SJCRH30 (cell line): ENCODE measurements around the gene B3GALNT1. TPM values are rescaled to one million over a fixed set of nuclear protein-coding genes. Genes with fewer than 3 reads are reported as not detected.
A peak's percentile ranks its signal among the peaks of the same experiment; 100 is the strongest.

Source experiments
- DNase-seq, 2 experiments: peaks; one replicate each; pipeline ENCODE4 v3.0.0-alpha.2; 2015 to 2020
- H3K27ac ChIP-seq: fragments of 250-450 bp; sonication (Bioruptor Pico); 2 replicates; pipeline ENCODE4 v1.5.1; 2020; ENCODE audit warnings: mild to moderate bottlenecking, moderate library complexity
- H3K27me3 ChIP-seq: fragments of 250-450 bp; sonication (Bioruptor Pico); 2 replicates; pipeline ENCODE4 v1.5.1; 2020; ENCODE audit warnings: mild to moderate bottlenecking, moderate library complexity
- H3K36me3 ChIP-seq: fragments of 250-450 bp; sonication (Bioruptor Pico); 2 replicates; pipeline ENCODE4 v1.5.1; 2020; ENCODE audit warnings: mild to moderate bottlenecking, moderate library complexity
- H3K4me1 ChIP-seq: fragments of 250-450 bp; sonication (Bioruptor Pico); 2 replicates; pipeline ENCODE4 v1.5.1; 2020; ENCODE audit warnings: mild to moderate bottlenecking, moderate library complexity
- H3K4me3 ChIP-seq: fragments of 250-450 bp; sonication (Bioruptor Pico); 2 replicates; pipeline ENCODE4 v1.5.1; 2020; ENCODE audit warnings: mild to moderate bottlenecking, moderate library complexity
- H3K9me3 ChIP-seq: fragments of 250-450 bp; sonication (Bioruptor Pico); replicated peaks from 2 replicates; pipeline ENCODE4 v1.5.1; 2020; ENCODE audit warnings: mild to moderate bottlenecking, moderate library complexity
- total RNA-seq: library from RNA; depleted of rRNA; stranded (reverse); fragments of >200 nt; shearing (Covaris generic); gene quantifications from 2 replicates; pipeline ENCODE4 v1.2.3, GENCODE V29; 2014; rRNA removed

Gene B3GALNT1, protein sequence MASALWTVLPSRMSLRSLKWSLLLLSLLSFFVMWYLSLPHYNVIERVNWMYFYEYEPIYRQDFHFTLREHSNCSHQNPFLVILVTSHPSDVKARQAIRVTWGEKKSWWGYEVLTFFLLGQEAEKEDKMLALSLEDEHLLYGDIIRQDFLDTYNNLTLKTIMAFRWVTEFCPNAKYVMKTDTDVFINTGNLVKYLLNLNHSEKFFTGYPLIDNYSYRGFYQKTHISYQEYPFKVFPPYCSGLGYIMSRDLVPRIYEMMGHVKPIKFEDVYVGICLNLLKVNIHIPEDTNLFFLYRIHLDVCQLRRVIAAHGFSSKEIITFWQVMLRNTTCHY
- total RNA-seq: not detected in 2 replicates

DNA sequence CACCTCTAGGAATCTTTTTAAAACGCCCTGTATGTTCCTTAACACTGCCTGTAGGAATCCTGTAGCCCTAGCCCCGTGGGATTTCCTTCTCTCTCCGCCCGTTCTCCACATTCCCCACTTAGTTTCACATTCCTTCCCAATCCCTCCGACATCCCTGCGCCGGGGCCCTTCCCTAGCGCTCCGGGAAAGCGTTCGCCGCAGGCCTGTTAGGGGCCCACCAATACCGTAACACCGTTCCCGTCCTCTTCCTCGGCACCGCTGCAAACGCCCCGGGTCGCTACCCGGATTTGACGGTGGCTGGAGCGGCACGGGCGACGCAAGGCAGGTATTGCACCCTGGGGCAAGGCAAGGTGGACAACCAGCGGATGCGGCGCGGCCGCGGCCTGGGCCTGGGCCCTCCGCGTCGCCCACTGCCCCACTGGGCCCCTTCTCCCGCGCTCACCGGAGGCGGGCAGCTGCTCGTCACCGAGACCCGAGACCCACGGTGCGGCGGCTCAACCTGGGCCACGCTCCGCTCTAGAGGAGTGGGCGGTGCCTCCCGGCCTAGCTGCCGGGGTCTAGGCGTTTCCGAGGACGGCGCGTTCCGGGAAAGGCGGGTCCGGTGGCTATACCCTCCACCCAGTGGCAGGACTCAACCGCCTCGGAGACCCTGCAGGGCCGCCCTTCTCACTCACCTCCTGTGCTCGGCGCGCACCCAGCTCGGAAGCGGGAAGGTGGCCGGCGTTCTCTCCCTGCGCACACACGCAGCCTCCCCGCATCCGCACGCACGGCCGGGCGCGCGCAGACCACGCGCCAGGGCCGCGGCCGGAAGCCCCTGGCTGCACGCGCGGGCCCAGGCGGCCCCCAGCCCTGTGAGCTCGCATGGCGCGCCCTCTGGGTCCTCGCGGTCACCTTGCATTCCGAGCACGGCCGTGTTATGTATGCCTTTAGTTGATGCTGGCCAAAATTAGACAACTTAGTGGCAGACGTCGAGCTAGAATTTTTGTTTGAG, at the start of gene B3GALNT1:
TSS of gene B3GALNT1 (minus strand) at position 789 of the 991 bp plus-strand sequence. CDS start 18,595 bp downstream, outside the sequence.
- no peaks in the 10 kb centered on the region for H3K9me3 ChIP-seq
- no peaks in the 10 kb centered on the region for H3K36me3 ChIP-seq
- H3K27me3 ChIP-seq: no peaks in the 10 kb centered on the region
- H3K27ac ChIP-seq: no peak within 1 kb of the TSS
- DNase-seq: no peak
- no peak within 1 kb of the TSS for H3K4me3 ChIP-seq
- H3K4me1 ChIP-seq: no peaks in the 10 kb centered on the region

DNA sequence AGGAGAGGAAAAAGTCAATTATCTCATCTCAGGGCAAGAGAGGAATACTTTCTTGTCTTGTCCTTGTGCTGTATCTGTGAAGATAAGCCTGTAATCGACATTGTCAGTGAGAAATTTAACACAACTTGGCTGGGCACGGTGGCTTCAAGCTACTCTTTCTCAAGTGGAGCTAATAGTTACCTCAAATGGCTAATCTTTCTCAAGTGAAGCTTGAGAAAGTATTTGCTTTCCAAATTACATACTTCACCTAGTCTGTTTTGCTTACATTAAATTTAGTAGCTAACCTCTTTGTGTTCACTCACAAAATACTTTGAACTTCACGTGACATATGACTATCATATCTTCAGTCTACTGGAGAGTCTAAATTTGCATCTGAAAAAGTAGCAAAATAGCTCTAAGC, 48.3 kb upstream of the B3GALNT1 start:
- Histone ChIP-seq H3K27ac (no peak overlapping the region), H3K4me1 (no peaks in the 10 kb centered on the region), H3K27me3 (no peaks in the 10 kb centered on the region), H3K4me3 (no peak overlapping the region), H3K9me3 (no peaks in the 10 kb centered on the region), H3K36me3 (no peaks in the 10 kb centered on the region)
- no peak for DNase-seq

- H3K9me3 ChIP-seq: no peaks in the 10 kb centered on the region
- H3K27ac ChIP-seq: no peak overlapping the region
- no peaks in the 10 kb centered on the region for H3K36me3 ChIP-seq
- H3K4me3 ChIP-seq: no peak overlapping the region
- H3K4me1 ChIP-seq: no peaks in the 10 kb centered on the region
- DNase-seq: no peak
- no peaks in the 10 kb centered on the region for H3K27me3 ChIP-seq
These were observed 44.9 kb upstream of the B3GALNT1 start for GRCh38 chr3:161150001-161150525.

DNA sequence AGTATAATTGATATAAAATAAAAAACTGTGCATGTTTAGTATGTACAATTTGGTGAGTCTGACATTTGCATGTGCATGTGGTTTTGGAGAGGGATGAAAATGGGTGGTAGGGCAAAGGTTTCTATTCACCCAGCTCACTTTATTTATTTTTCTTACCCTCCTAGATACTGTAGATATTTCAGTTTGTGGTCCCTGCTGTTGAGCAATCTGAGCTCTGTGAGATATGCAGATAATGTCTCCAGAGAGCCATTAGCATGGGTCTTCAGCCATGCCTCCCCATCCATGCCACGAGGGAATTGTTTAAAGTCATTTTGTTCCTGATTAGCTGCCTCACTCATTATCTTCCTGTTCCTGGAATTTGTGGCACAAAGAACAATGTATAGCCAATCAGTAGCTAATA, 44.4 kb upstream of the B3GALNT1 start:
- DNase-seq: peak in 1 of 2 experiments; percentile 13
- H3K27ac ChIP-seq: no peak overlapping the region

DNA sequence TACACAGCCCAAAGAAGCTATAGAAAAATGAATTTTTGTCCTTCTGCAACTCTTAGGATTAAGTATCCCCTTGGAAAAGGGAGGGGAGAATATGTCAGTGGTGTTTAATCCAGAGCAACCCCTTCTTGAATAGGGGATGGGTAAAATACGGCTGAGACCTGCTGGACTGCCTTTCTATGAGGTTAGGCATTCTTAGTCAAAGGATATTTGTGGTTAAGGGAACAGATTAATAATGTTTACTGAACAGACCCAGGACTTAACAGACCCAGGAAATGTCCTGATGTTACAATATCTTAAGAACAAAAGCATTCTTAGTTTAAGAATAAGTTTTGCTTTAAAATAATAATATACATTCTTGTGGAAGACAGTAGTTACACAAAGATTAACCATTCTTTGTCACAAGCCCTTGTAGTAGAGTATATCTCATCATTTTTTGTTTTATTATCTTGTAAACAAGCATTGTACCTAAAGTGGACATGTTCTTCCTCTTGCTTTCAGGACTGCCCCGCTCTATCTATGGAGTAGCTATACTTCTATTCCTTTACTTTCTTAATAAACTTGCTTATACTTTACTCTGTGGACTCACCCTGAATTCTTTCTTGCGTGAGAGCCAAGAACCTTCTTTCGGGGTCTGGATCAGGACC, 43.8 kb upstream of the B3GALNT1 start:
- no peaks in the 10 kb centered on the region for H3K36me3 ChIP-seq
- no peaks in the 10 kb centered on the region for H3K4me1 ChIP-seq
- no peaks in the 10 kb centered on the region for H3K9me3 ChIP-seq
- H3K4me3 ChIP-seq: no peak overlapping the region
- DNase-seq: no peak
- H3K27ac ChIP-seq: no peak overlapping the region
- no peaks in the 10 kb centered on the region for H3K27me3 ChIP-seq

More for the DNA sequence above, 44.4 kb upstream of the B3GALNT1 start:
- Histone ChIP-seq H3K4me3 (no peak overlapping the region), H3K36me3 (no peaks in the 10 kb centered on the region), H3K4me1 (no peaks in the 10 kb centered on the region), H3K9me3 (no peaks in the 10 kb centered on the region), H3K27me3 (no peaks in the 10 kb centered on the region)

GRCh38 chr3:161142486-161142885, 37.3 kb upstream of the B3GALNT1 start:
- H3K4me1 ChIP-seq: no peaks in the 10 kb centered on the region
- no peak overlapping the region for H3K4me3 ChIP-seq
- no peaks in the 10 kb centered on the region for H3K36me3 ChIP-seq
- DNase-seq: no peak
- H3K9me3 ChIP-seq: no peaks in the 10 kb centered on the region
- no peak overlapping the region for H3K27ac ChIP-seq
- no peaks in the 10 kb centered on the region for H3K27me3 ChIP-seq

- Histone ChIP-seq H3K4me3 (no peak overlapping the region), H3K4me1 (no peaks in the 10 kb centered on the region), H3K27ac (no peak overlapping the region), H3K27me3 (no peaks in the 10 kb centered on the region), H3K9me3 (no peaks in the 10 kb centered on the region), H3K36me3 (no peaks in the 10 kb centered on the region)
- no peak for DNase-seq
These were observed 34.5 kb upstream of the B3GALNT1 start for GRCh38 chr3:161139686-161140085.

- Histone ChIP-seq H3K4me1 (no peaks in the 10 kb centered on the region), H3K36me3 (no peaks in the 10 kb centered on the region), H3K27ac (no peak overlapping the region), H3K9me3 (no peaks in the 10 kb centered on the region), H3K27me3 (no peaks in the 10 kb centered on the region), H3K4me3 (no peak overlapping the region)
- no peak for DNase-seq
These were observed 32.1 kb upstream of the B3GALNT1 start for GRCh38 chr3:161137260-161137659.

GRCh38 chr3:161132391-161132790, 27.2 kb upstream of the B3GALNT1 start:
- no peak overlapping the region for H3K27ac ChIP-seq
- no peaks in the 10 kb centered on the region for H3K36me3 ChIP-seq
- H3K9me3 ChIP-seq: no peaks in the 10 kb centered on the region
- no peaks in the 10 kb centered on the region for H3K4me1 ChIP-seq
- no peak overlapping the region for H3K4me3 ChIP-seq
- H3K27me3 ChIP-seq: no peaks in the 10 kb centered on the region
- no peak for DNase-seq

- no peak for DNase-seq
- H3K27me3 ChIP-seq: no peaks in the 10 kb centered on the region
These were observed 21.3 kb upstream of the B3GALNT1 start for GRCh38 chr3:161126495-161126894.

GRCh38 chr3:161117646-161118045, 12.5 kb upstream of the B3GALNT1 start:
- no peak for DNase-seq
- Histone ChIP-seq H3K4me3 (no peak overlapping the region), H3K27ac (no peak overlapping the region), H3K36me3 (no peaks in the 10 kb centered on the region), H3K9me3 (no peaks in the 10 kb centered on the region), H3K4me1 (no peaks in the 10 kb centered on the region), H3K27me3 (no peaks in the 10 kb centered on the region)

More at GRCh38 chr3:161126495-161126894, 21.3 kb upstream of the B3GALNT1 start:
- Histone ChIP-seq H3K4me3 (no peak overlapping the region), H3K9me3 (no peaks in the 10 kb centered on the region), H3K36me3 (no peaks in the 10 kb centered on the region), H3K4me1 (no peaks in the 10 kb centered on the region), H3K27ac (no peak overlapping the region)

GRCh38 chr3:161108840-161109239, 3.7 kb upstream of the B3GALNT1 start:
- H3K27ac ChIP-seq: no peak overlapping the region
- no peak for DNase-seq
- no peaks in the 10 kb centered on the region for H3K36me3 ChIP-seq
- H3K4me1 ChIP-seq: no peaks in the 10 kb centered on the region
- H3K4me3 ChIP-seq: no peak overlapping the region
- H3K27me3 ChIP-seq: no peaks in the 10 kb centered on the region
- no peaks in the 10 kb centered on the region for H3K9me3 ChIP-seq

DNA sequence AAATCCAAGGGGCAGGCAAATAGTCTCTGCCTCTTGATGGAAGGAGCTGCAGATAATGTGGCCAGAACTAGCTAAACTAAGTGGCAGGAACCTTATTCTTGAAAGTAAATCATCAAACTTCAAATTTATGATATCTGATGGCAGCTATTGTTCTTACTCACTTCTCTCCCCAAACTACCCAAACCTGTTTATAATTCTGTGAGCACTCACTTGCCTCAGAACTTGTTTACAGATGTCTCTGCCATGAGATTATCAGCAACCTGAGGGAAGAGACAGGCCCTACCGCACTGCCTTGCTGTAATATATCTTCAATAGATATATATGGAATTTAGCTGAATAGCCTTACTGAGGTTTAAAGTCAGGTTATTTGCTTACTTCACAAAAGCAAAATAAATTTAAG, 2.2 kb upstream of the B3GALNT1 start:
- H3K27ac ChIP-seq: no peak overlapping the region
- no peak for DNase-seq
- no peaks in the 10 kb centered on the region for H3K36me3 ChIP-seq
- H3K9me3 ChIP-seq: no peaks in the 10 kb centered on the region
- H3K4me3 ChIP-seq: no peak overlapping the region
- H3K4me1 ChIP-seq: no peaks in the 10 kb centered on the region
- no peaks in the 10 kb centered on the region for H3K27me3 ChIP-seq

DNA sequence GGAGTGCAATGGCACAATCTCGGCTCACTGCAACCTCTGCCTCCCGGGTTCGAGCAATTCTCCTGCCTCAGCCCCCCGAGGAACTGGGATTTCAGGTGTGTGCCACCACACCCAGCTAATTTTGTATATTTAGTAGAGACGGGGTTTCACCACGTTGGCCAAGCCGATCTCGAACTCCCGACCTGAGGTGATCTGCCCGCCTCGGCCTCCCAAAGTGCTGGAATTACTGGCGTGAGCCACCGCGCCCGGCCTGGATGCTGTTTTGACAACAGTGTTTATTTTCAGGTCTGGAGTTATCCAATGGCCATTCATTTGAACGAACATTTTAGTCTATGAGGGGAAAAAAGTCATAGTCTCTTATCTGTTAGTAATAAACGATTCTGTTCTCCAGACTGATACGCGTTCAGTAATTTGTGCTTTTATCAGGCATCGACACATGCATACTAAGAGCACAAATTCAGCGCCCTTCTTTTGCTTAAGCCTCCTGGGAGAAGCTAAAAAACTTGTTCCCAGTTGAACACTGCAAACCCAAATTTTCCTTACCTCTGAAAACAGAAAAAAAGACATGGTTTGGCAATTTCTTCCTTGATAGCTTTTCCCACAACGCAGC, 1.3 kb downstream of the B3GALNT1 start:
- DNase-seq: no peak
- no peaks in the 10 kb centered on the region for H3K27me3 ChIP-seq
- H3K27ac ChIP-seq: no peak overlapping the region
- no peaks in the 10 kb centered on the region for H3K4me1 ChIP-seq
- no peaks in the 10 kb centered on the region for H3K36me3 ChIP-seq
- no peaks in the 10 kb centered on the region for H3K9me3 ChIP-seq
- no peak overlapping the region for H3K4me3 ChIP-seq
